Globus pallidus (tissue), 1 donor: ENCODE measurements around the gene AHCTF1.

ENCODE experiments used
- DNase-seq: peaks from one replicate; pipeline ENCODE4 v3.0.0-alpha.2; 2015; ENCODE audit warnings: low spot score

Gene AHCTF1

GRCh38 chr1:246798107-246798506 is 133.6 kb downstream of the AHCTF1 start:
- no peak for DNase-seq

- no peak for DNase-seq
Measured at GRCh38 chr1:246797597-246797996, 134.2 kb downstream of the AHCTF1 start.

GRCh38 chr1:246797157-246797556 is 134.6 kb downstream of the AHCTF1 start:
- no peak for DNase-seq

GRCh38 chr1:246795906-246796694 is 135.6 kb downstream of the AHCTF1 start:
- no peak for DNase-seq

- DNase-seq, result no peak
Measured at GRCh38 chr1:246794828-246795671, 136.7 kb downstream of the AHCTF1 start.

- DNase-seq, result no peak
Measured at GRCh38 chr1:246794048-246794827, 137.5 kb downstream of the AHCTF1 start.

GRCh38 chr1:246793356-246793896 is 138.3 kb downstream of the AHCTF1 start:
- DNase-seq, result no peak

- no peak for DNase-seq
Measured at GRCh38 chr1:246792603-246793002, 139.1 kb downstream of the AHCTF1 start.

GRCh38 chr1:246791303-246791918 is 140.3 kb downstream of the AHCTF1 start:
- no peak for DNase-seq

- DNase-seq, result no peak
Measured at GRCh38 chr1:246790833-246791232, 140.9 kb downstream of the AHCTF1 start.

- DNase-seq, result no peak
Measured at GRCh38 chr1:246790364-246790763, 141.4 kb downstream of the AHCTF1 start.

GRCh38 chr1:246789454-246790339 is 142.1 kb downstream of the AHCTF1 start:
- no peak for DNase-seq
